Measurements from ENCODE around the gene SNX15.
"Not testable (repeated sequence)": the region's sequence is repeated elsewhere in the genome, so short reads cannot be mapped to it uniquely, and the experiment has no call there.

SNX15 gene, protein sequence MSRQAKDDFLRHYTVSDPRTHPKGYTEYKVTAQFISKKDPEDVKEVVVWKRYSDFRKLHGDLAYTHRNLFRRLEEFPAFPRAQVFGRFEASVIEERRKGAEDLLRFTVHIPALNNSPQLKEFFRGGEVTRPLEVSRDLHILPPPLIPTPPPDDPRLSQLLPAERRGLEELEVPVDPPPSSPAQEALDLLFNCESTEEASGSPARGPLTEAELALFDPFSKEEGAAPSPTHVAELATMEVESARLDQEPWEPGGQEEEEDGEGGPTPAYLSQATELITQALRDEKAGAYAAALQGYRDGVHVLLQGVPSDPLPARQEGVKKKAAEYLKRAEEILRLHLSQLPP

GRCh38 chr11:65027213-65028067 is at the start of gene SNX15:
SNX15 (plus strand) TSS chr11:65027439; CDS start chr11:65027538, 99 bp downstream.
- peak; percentile 68 to 87 for DNase-seq (ENCODE audit: low read depth in 2 of 2)

DNA sequence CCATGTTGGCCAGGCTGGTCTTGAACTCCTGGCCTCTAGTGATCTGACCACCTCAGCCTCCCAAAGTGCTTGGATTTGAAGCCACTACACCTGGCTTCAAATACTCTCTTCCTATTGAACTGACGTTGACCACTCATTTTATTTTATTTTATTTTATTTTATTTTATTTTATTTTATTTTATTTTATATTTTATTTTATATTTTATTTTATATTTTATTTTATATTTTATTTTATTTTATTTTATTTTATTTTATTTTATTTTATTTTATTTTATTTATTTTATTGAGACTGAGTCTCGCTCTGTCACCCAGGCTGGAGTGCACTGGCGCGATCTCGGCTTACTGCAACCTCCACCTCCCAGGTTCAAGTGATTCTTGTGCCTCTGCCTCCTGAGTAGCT is 43.9 kb upstream of the SNX15 start:
- not testable (repeated sequence) for DNase-seq (ENCODE audit: low read depth in 2 of 2)

DNA sequence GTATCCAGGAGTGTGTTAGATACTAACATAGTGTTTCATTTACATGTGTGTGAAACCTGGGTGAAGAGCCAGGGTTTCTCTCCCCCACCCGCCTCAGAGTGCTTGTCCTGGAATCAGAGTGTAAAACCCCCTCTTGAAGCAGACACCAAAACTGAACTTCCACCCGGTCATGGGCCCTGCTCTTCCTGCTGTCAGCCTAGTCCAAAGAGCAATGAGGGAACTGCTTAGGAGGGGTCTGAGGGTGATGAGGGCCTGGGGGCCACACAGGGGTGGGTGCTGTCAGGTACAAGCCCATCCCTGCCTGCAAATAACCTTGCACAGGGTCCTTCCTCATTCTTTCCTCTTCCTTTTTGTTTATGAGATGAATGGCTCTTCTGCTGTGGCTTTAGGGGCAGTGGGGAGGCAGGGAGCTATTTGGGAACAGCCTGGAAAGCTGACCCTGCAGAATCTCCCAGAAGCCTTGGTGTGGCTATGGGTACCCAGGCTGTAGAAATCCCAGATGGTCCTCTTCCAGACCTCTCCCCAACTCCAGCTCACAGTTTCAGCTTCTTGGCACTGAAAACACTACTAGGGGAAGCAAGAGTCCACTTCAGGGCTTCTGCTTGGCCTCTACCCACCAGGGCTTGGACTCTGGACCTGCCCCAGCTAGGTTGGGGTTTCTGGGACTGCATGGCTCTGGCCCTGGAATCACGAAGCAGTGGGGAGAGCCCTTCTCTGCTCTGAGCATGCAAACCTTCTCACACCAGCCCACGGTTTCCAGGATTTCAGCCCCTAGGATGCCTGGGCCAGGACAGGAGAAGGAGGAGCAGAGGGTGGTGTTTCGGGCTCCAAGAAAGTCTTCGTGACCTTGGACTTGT is 39.0 kb upstream of the SNX15 start:
- no peak for DNase-seq (ENCODE audit: low read depth in 2 of 2)

GRCh38 chr11:64989416-64989815 is 37.8 kb upstream of the SNX15 start:
- no peak for DNase-seq (ENCODE audit: low read depth in 2 of 2)

DNA sequence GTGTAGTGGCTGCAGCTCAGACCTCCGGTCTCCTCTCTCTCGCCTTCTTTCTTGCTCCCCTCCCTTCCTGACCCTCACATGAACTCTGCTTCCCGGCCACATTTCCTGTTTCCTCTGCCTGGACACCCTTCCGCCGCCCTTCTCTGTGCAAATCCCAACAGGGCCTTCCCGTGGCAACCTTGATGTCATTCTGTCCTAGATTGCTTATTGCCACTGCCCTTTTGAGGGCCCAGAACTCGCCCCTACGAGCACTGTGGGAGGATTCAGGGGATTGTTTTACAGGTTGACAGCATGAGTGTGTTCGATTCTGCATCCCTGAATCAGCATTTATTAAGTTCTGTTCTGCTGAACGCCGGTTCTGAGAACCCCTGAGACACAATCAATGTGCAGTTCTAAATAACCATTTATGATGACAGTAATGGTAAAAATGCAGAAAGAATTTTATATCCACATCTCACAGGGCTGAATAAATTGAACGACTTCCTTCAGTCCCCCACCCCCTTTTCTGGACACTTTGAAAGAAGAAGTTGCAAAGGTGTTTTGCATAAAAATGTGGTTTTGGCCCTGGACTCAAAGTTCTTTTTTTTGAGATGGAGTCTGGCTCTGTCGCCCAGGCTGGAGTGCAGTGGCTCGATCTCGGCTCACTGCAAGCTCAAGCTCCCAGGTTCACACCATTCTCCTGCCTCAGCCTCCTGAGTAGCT is 36.9 kb upstream of the SNX15 start:
- no peak for DNase-seq (ENCODE audit: low read depth in 2 of 2)

DNA sequence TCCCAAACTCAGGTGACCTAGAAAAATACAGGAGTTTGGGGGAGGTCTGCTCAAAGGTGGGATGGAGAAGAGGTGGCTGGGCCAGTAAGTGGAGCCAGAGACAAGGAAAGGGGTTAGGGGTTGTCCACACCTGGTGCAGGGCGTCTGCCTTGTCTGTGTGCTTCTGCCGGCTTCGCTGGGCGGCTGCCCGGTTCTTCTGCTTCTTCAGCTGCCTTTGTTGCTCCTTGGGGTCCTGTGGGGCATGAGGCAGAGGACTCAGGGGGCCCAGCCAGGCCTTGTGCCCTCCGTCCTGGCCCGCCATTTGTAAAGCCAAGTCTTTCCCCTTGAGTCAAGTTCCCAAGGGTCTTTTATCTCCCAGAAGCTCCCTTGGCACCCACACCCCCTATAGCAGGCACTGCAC is 32.9 kb upstream of the SNX15 start:
- DNase-seq (ENCODE audit: low read depth in 2 of 2), result no peak

GRCh38 chr11:64996327-64996709 is 30.9 kb upstream of the SNX15 start:
- DNase-seq (ENCODE audit: low read depth in 2 of 2), result no peak

DNA sequence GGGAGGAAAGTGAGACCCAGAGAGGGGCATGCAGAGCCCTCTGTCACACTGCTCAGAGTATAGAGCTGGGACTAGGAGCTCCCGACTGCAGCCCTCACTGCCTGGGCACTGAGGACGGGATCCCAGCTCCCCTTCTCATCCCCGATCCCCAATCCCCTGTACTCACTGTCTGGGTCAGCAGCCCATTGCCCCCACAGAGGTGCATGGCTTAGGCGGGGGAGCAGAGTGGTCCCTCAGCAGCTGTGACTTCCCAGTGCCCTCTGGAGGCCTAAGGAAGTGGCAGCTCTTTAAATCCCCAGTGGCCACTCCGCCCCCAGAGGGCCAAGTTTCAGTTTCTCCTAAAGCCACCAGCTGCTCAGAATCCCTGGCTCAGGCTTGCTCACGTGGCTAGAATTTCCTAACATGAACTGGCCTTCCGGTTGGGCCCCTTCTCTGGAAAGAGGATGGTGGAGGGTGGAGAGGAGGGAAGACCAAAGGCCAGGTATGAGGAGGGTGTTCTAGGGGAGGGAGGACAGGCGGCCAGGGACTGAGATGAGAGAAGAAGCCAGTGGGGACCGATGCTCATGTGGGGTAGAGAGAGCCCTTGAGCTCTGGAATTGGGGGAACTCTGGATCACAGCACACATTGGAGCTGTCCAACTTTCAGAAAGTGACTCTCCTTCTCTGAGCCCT is 30.4 kb upstream of the SNX15 start, which contains the start of gene BATF2:
Gene BATF2 (minus strand): TSS at position 262 of the 671 bp plus-strand sequence. CDS start 57 bp downstream, at position 205.
- no peak for DNase-seq (ENCODE audit: low read depth in 2 of 2)

- DNase-seq (ENCODE audit: low read depth in 2 of 2), result no peak
Measured at GRCh38 chr11:64998141-64998540, 29.1 kb upstream of the SNX15 start.

- DNase-seq (ENCODE audit: low read depth in 2 of 2), result no peak
Measured at GRCh38 chr11:64998690-64999431, 28.4 kb upstream of the SNX15 start.

GRCh38 chr11:64999478-64999877 is 27.8 kb upstream of the SNX15 start:
- DNase-seq (ENCODE audit: low read depth in 2 of 2), result no peak

GRCh38 chr11:65002706-65003105 is 24.5 kb upstream of the SNX15 start:
- DNase-seq (ENCODE audit: low read depth in 2 of 2), result no peak

DNA sequence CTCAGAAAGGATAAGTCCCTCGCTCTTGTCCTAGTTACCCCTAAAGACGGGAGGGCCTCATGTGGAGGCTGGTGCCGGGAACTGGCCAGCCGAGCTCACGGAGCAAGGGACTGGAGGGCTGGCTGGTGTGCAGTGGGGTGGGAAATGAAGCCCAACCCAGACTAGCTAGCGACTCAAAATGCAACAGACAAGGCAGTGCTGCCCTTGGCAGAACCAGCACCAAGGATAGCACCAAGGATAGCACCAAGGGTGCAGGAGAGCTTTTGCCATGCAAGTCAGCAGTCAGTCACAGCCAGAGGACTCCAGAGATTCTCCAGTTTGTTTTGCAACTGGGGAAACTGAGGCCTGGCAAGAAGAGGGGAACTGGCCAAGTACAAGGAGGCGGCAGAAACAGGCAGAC is 24.0 kb upstream of the SNX15 start:
- DNase-seq (ENCODE audit: low read depth in 2 of 2), result no peak

- DNase-seq (ENCODE audit: low read depth in 2 of 2), result not testable (repeated sequence)
Measured at GRCh38 chr11:65003968-65004367, 23.3 kb upstream of the SNX15 start.

GRCh38 chr11:65008016-65008415 is 19.2 kb upstream of the SNX15 start:
- DNase-seq (ENCODE audit: low read depth in 2 of 2), result no peak

DNA sequence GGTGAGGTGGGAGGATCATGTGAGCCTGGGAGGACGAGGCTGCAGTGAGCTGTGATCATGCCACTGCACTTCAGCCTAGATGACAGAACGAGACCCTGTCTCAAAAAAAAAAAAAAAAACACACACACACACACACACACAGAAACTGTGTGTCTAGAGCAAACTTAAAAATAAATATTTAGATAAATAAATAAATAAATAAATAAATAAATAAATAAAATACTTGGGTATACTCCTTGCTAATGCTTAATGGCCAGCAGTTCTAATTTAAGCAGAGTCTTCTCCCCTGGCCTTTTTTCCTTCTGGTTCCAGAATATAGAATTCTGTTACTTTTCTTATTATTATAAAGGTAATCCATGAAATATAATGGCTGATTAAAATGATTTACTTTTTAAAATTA is 18.4 kb upstream of the SNX15 start:
- no peak for DNase-seq (ENCODE audit: low read depth in 2 of 2)

GRCh38 chr11:65013130-65013887 is 13.9 kb upstream of the SNX15 start:
- peak; percentile 78 to 84 for DNase-seq (ENCODE audit: low read depth in 2 of 2)

DNA sequence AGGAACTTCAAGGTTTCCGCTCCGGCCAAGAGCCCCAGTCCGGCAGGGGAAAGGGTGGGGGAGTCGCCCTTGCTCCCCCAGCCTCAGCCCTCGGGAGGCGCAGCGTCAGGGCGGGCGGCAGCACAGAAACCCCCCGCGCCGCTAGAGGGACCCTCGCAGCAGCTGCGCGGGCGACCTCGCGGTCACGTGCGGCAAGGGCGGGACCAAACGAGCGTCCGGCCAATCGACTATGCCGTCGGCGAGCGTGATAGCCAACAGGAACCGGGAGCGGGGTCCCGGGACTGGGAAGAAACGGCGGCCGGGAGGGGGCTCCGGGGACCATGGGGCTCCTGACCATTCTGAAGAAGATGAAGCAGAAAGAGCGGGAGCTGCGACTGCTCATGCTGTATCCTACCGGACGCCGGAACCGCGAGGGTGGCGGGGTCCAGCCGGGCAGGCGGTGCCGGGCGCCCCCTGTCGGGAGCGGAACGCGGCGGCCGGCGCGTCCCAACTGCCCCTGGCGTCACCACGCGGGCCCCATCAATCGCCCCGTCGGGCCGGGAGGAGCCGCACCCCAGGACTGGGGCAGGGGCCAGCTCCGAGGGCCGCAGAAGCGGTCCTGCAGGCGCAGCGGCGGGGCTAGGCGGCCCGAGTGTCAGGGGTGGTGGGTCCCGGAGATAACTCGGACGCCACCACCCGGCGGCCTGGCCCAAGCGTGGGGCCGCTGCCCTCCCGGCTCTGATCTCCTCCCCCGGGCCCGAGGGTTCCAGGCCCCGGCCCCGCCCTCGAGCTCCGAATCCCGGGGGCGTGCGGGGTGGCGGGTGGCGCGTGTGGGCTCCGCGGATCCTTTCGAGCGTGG is 13.1 kb upstream of the SNX15 start, which contains the start of gene ARL2:
Gene ARL2 (plus strand): TSS at position 273 of the 838 bp plus-strand sequence. CDS start 48 bp downstream, at position 321.
- peak; percentile 74 to 81 for DNase-seq (ENCODE audit: low read depth in 2 of 2)

Data from stimulated activated CD8-positive, alpha-beta memory T cell treated with anti-CD3 and anti-CD28 coated beads, Interleukin-15, amount 100 ng/mL, for 4 hours (primary cell).